ENCODE data around the gene TMEM52.
"Not testable (repeated sequence)": the region's sequence is repeated elsewhere in the genome, so short reads cannot be mapped to it uniquely, and the experiment has no call there.

TMEM52 gene

DNA sequence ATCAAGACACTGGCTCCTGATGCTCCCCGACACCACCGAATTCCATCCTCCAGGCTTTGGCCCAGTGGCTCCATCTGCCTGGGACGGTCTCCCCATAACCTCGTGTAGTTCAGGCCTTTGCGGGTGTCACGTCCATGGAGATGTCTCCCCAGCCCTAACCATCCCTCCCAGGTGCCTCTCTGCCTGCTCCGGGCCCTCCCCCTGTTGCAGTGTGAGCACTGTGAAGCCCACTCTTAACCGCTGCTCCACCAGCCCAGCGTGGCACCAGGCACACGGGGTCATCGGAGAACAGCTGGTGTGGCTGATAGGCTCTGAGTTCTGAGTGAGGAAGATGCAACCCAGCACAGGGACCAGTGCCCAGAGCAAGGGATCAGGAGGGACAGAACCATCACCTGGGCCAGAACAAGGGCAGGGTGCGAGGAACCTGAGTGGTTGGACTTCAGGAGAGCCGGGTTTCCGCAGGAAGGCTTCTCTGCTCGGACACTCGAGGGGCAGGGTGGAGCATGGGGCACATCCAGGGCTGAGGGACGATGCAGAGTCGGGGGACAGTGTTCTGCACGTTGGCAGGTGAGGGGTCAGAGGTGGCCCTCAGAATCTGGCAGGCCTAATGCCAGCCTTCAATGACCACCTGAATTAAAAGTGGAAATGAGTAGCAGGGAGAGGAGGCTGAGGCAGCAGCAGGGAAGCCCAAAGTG, 25.6 kb downstream of the TMEM52 start:
- DNase-seq: no peak

- no peak for DNase-seq
These were observed 26.3 kb downstream of the TMEM52 start for GRCh38 chr1:1892763-1893120.

DNA sequence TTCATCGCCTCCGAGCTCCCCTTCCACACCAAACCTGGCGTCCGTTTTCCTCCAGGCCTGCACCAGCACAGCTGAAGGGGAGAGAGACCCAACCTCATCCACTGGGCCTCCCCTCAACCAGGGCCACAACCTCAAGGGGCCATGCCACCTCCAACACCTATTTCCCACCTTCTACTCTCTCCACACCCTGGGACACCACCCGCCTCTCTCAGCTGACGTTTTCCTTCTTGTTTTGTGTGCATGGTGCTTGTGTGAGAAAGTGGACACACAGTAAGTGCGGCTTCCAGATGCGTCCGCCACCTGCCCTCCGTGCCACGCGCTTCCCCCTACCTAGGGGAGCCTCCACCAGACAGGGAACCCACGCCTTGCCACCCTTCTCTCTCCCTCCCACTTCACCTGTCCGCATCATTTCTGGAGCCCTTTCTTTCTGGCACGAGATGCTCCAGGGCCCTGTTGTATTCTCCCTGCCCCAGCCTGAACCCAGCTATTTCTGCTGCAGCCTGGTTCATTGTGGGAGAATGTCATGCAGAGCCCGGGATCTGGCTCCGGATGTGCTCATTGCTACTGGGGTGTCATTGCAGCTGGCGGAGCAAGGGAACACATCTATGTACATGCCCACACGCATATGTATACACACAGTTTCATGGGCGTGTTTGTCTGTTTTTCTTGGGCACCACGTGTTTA, 26.9 kb downstream of the TMEM52 start:
- peak; percentile 34 to 41 for DNase-seq

- DNase-seq: peak; percentile 83 to 88
These were observed 27.6 kb downstream of the TMEM52 start for GRCh38 chr1:1891349-1892078.

DNA sequence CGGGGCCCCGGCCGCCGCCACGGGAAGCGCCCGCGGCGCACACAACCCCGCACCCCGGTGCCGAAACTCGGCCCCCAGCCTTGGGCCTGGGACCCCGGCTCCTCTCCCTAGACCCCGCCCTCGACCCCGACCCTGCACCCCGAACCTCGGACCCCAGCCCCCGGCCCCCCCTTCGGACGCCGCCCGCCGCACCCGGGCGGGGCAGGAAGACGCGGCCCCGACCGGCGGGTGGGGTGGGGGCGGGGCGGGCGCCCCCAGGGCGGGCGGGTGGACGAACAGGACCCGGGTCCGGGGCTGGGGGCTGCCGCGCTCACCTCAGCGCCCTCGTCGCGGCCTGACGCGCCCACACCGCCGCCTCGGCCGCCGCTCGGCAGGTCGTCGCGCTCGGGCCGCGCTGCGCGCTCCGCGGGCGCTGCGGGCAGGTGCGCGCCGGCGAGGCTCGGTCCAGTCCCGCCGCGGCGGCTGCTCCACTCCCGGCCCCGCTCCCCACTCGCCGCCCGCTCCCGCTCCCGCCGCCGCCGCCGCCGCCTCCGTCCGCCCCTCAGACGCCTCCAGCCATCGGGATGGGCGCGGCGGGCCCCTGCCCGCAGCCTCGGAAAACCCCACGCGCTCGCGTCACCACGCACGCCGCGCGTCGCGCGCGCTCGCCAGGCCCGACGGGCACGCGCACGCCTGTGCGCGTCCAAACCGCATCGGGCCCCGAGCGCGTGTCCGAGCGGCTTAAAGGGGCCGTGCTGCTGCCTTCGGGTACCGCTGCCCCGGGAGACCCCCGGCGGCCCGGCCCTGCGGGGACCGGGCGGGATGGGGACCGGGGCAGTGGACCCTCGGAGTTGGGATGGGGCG, 28.4 kb downstream of the TMEM52 start, which contains the start of gene GNB1:
TSS of gene GNB1 (minus strand) at position 582 of the 843 bp plus-strand sequence. CDS start 65,634 bp downstream, outside the sequence.
- peak; percentile 85 to 86 for DNase-seq

DNA sequence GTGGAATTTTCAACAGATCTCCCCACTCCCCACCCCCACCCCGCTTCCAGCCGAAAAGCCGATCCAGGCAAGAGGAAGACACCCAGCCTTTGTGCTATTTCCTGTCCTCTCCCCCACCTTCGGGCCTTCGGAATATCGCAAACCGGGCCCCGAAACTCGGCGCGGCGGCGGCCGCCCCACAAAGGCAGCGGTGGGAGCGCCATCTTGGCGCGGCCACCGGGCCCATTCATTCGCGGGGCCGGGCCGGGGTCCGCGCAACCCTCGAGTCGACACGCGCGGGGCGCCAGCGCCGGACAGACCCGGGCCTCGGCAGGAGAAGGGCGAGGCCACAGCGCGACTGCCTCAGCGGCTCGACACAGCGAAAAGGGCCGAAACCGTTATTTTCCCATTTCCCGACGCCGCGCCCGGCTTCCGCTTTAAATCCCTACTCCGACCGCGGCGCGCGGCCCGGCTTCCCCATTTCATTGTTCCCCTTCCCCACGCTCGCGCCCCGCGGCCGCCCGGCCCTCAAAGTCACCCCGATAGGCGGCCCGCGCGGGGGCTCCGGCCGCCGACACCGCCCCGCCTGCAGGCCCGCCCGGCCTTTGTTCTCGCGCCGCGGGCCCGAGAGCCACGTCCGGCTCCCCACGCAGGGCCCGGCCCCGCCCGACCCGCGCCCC, 29.1 kb downstream of the TMEM52 start:
- DNase-seq: peak; percentile 26 to 32

DNA sequence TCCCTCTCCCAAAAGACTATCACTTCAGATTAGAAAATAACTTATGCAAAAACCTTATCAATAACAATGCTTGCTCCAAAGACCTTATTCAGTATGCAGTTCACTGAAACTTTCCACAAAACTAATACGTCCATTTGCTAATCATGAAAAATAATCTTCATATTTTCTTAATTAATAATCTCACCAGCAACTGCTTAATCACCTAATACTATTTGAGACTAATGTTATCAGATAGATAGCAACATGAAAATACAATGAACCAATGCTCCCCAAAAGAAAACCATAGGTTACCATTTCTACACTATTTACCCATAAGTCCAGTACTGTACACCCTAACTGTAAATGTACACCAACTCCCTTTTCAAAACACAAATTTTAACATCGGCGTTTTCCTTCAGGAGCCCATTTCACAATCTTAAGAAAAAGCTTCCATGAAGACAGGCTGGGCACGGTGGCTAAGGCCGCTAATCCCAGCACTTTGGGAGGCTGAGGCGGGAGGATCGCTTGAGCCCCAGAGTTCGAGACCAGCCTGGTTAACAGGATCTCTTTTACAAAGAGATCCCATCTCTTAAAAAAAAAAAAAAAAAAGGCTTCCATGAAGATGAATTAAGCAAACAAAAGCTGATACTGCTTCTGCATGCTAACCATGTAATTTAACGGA, 29.9 kb downstream of the TMEM52 start:
- DNase-seq: no peak

DNA sequence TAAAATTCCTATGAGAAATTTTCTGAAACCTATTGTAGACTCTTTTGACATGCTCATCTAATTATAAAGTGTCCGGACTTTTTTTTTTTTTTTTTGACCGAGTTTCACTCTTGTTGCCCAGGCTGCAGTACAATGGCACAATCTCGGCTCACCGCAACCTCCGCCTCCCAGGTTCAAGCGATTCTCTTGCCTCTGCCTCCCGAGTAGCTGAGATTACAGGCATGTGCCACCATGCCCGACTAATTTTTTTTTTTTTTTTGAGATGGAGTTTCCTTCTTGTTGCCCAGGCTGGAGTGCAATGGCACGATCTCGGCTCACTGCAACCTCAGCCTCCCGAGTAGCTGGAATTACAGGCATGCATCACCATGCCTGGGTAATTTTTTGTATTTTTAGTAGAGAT, 35.2 kb downstream of the TMEM52 start:
- not testable (repeated sequence) for DNase-seq

DNA sequence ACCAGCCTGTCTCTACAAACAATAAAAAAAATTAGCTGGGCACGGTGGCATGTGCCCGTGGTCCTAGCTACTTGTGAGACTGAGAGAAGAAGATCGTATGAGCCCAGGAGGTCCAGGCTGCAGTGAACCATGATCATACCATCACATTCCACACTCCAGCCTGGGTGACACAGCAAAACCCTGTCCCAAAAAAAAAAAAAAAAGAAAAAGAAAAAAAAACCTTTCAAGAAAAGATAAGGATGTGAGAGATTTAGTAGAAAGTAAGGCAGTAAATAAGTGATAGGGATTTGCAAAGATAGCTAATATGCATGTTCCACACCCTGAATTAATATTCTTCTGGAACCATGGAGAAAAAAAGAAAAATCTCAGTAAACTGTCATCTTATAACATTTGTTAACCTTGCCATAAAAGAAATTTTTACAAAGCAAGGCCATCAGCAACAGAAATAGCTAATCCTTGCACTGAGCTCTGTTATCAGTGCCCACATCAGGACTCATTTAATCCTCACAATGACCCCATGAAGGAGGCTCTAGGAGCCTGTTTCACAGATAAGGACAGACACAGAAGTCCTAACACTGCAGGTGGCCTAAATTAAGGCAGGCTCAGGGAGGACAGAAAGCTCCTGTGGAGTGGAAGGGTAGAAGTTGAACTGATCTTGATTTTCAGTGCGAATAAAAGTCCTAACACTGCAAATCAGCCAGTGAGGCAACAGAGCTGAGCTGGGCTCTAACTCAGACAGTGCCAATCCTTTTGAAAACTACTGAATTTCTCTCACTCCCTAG, 35.8 kb downstream of the TMEM52 start:
- DNase-seq: no peak

DNA sequence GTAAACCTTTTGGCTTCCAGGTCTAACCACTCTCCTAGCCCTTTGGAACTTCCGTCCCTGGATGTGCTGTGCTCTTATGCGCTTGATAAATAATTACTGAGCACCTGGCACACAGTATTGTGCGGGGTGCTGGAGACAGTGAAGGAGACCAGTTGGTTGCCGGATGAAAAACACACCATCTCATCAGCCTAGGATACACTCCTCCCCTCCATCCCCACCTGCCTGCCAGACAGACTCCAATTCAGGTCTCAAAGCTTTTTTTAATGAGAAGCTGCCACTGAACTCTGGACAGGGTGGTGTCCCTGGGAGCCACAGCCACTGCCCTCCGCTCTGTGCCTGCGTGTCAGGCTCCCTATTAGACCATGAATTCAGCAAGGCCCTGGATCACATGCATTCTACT, 37.4 kb downstream of the TMEM52 start:
- no peak for DNase-seq

DNA sequence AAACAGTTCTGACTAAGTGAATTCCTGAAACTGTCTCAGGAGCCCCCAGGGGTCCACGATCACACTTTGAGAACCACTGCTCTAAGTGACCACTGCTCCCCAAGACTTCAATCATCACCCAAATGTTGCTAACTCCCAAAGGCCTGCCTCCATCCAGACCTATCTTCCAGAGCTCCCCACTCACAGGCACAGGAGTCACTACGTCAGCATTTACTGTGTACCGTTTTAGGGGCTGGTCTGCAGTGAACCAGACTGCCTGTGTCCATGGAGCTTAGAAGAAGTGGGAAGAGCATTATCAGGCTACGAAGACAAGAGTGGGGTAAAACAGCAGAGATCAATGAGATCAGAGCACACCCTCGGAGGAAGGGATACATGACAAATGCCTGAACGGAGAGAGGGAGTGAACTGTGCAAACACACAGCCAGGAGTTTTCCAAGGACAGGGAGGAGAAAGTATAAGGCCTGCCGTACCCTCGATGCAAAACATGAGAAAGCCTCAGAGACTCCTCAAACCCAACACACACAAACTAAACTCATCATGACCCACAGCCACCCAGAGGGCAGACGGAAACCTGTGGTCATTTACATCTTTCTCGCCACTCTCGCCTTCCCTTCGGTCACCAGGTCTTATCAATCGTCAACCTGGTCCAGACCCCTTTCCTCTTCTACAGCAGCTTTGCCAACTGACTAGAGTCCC, 38.3 kb downstream of the TMEM52 start:
- DNase-seq: no peak

- DNase-seq: no peak
These were observed 39.1 kb downstream of the TMEM52 start for GRCh38 chr1:1879942-1880341.

DNA sequence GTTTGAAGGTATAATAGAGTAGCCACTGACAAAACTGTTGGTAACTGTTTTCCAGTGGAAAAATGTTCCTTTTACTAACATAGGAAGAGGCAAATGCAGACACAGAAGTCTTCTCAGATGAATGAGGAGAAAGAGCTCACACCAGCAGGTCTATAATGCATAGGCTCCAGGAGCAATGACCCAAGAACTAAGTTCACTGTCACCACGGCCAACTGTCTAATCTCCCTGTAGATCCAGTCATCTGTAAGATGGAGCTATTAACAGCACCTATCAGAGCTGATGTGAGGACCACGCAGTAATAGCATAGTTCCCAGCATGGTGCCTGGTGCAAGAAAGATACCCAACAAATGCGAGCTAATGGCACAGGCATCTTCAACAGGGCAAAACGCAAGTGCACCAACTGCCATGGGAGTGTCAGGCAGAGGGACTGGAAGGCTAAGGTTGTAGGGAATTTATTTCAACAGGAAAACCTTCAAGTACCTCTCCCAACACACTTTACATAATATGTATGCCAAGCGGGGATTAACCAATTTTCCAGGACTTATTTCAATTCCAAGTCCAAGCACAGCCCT, 41.1 kb downstream of the TMEM52 start:
- DNase-seq: no peak

GRCh38 chr1:1876335-1876930, 42.6 kb downstream of the TMEM52 start:
- DNase-seq: no peak

GRCh38 chr1:1875932-1876331, 43.1 kb downstream of the TMEM52 start:
- no peak for DNase-seq

DNA sequence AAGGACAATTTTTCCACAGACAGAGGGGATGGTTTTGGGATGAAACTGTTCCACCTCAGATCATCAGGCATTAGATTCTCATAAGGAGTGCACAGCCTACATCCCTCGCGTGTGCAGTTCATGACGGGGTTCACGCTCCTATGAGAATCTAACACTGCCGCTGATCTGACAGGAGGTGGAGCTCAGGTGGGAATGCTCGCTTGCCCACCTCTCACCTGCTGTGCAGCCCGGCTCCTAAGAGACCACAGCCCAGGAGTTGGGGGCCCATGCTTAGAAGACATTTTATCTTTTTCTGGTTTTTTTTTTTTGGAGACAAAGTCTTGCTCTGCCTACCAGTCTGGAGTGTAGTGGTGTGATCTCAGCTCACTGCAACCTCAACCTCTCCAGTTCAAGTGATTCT, 44.2 kb downstream of the TMEM52 start:
- no peak for DNase-seq

GRCh38 chr1:1873186-1873585, 45.9 kb downstream of the TMEM52 start:
- DNase-seq: no peak

- DNase-seq: no peak
These were observed 46.6 kb downstream of the TMEM52 start for GRCh38 chr1:1872329-1872994.

GRCh38 chr1:1869469-1869868, 49.6 kb downstream of the TMEM52 start:
- no peak for DNase-seq

All from activated CD4-positive, alpha-beta T cell treated with anti-CD3 and anti-CD28 coated beads for 4 hours (primary cell).